D721Med (cell line): ENCODE measurements around the gene PIGX.

Experiments used
- DNase-seq: peaks from one replicate; pipeline ENCODE4 v3.0.0; 2011; ENCODE audit warnings: low spot score; ENCODE audit not compliant: insufficient read length
- FAIRE-seq: peaks from 2 replicates; lab custom pipeline; 2011; peaks lifted over from hg19 to GRCh38; lab: Jason Lieb, UNC
- CTCF ChIP-seq: IDR thresholded peaks from 2 replicates; pipeline ENCODE4 v1.5.1; 2012; ENCODE audit warnings: mild to moderate bottlenecking, control low read depth; ENCODE audit not compliant: insufficient read depth; ENCODE audit errors: missing control alignments

PIGX gene

GRCh38 chr3:196775938-196776337 is 63.8 kb downstream of the PIGX start:
- TF ChIP-seq CTCF: no peak
- no peak for FAIRE-seq
- DNase-seq: no peak

GRCh38 chr3:196777836-196778235 is 65.7 kb downstream of the PIGX start:
- no peak for TF ChIP-seq CTCF
- DNase-seq (no peak), FAIRE-seq (no peak)

GRCh38 chr3:196778755-196779154 is 66.6 kb downstream of the PIGX start:
- FAIRE-seq: no peak
- TF ChIP-seq CTCF: no peak

GRCh38 chr3:196782511-196782910 is 70.3 kb downstream of the PIGX start:
- FAIRE-seq (no peak), DNase-seq (no peak)
- TF ChIP-seq CTCF: no peak

More at GRCh38 chr3:196778755-196779154, 66.6 kb downstream of the PIGX start:
- no peak for DNase-seq
